ENCODE data around the gene OPALIN.

- TF ChIP-seq REST (IDR thresholded peaks at IDR 0.05; ENCODE audit: borderline replicate concordance) = no peak
- no peak for TF ChIP-seq REST (CRISPR knock-in tag; IDR thresholded peaks at IDR 0.05; ENCODE audit: low read depth)
- TF ChIP-seq, protein P1, sequence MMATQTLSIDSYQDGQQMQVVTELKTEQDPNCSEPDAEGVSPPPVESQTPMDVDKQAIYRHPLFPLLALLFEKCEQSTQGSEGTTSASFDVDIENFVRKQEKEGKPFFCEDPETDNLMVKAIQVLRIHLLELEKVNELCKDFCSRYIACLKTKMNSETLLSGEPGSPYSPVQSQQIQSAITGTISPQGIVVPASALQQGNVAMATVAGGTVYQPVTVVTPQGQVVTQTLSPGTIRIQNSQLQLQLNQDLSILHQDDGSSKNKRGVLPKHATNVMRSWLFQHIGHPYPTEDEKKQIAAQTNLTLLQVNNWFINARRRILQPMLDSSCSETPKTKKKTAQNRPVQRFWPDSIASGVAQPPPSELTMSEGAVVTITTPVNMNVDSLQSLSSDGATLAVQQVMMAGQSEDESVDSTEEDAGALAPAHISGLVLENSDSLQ (IDR thresholded peaks at IDR 0.05) = no peak
- TF ChIP-seq EP400 (IDR thresholded peaks at IDR 0.05) = no peak
- TF ChIP-seq, protein P2, sequence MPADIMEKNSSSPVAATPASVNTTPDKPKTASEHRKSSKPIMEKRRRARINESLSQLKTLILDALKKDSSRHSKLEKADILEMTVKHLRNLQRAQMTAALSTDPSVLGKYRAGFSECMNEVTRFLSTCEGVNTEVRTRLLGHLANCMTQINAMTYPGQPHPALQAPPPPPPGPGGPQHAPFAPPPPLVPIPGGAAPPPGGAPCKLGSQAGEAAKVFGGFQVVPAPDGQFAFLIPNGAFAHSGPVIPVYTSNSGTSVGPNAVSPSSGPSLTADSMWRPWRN (IDR thresholded peaks at IDR 0.05; ENCODE audit: low read depth) = no peak
- no peak for TF ChIP-seq CXXC5 (CRISPR knock-in tag; IDR thresholded peaks at IDR 0.05)
- TF ChIP-seq, protein P3, sequence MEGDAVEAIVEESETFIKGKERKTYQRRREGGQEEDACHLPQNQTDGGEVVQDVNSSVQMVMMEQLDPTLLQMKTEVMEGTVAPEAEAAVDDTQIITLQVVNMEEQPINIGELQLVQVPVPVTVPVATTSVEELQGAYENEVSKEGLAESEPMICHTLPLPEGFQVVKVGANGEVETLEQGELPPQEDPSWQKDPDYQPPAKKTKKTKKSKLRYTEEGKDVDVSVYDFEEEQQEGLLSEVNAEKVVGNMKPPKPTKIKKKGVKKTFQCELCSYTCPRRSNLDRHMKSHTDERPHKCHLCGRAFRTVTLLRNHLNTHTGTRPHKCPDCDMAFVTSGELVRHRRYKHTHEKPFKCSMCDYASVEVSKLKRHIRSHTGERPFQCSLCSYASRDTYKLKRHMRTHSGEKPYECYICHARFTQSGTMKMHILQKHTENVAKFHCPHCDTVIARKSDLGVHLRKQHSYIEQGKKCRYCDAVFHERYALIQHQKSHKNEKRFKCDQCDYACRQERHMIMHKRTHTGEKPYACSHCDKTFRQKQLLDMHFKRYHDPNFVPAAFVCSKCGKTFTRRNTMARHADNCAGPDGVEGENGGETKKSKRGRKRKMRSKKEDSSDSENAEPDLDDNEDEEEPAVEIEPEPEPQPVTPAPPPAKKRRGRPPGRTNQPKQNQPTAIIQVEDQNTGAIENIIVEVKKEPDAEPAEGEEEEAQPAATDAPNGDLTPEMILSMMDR (IDR thresholded peaks at IDR 0.05 in 2 of 3, conservative IDR thresholded peaks at IDR 0.05 in 1 of 3; ENCODE audit: insufficient read depth in 2 of 3, low read depth in 1 of 3, low read length in 3 of 3) = no peak
- no peak for TF ChIP-seq CEBPB (tag; IDR thresholded peaks at IDR 0.05)
Observed at GRCh38 chr10:96301616-96302015, 57.2 kb downstream of the OPALIN start.

All from K562 (cell line).